Measurements from ENCODE around the gene CRYBA1. TPM values are rescaled to one million over a fixed set of nuclear protein-coding genes. Genes with fewer than 3 reads are reported as not detected.

CRYBA1 gene
- total RNA-seq, 4 donors from 2014 or later, result not detected

- no peak overlapping the region for H3K27ac ChIP-seq
- H3K4me1 ChIP-seq, result no peaks in the 10 kb centered on the region
- no peaks in the 10 kb centered on the region for H3K36me3 ChIP-seq
- in situ Hi-C loops (cut with MboI; ENCODE audit: low pct_ligation_motif_present in 1 of 4, low pct_unique_long_range_greater_than_20kb in 1 of 4, low sequenced_read_pairs in 3 of 4), result loop anchor here in 1 of 4 donors (25.0 kb wide), 1 partner anchor 235 kb away; the partner anchor contains the start of gene SEZ6
- H3K9me3 ChIP-seq, result no peaks in the 10 kb centered on the region
- TF ChIP-seq POLR2A (IDR thresholded peaks at IDR 0.05) (no peak), CTCF (IDR thresholded peaks at IDR 0.05) (no peak)
- no peak for DNase-seq
- no peak overlapping the region for H3K4me3 ChIP-seq
- WGBS, 2 donors (ENCODE audit: low coverage in 1 of 2), result 70 to 80% methylated on average over 2 of the region's 2 CpGs
- intact Hi-C loops (cut with DNase I; ENCODE audit: low total_unique reads), result no loop called here
- no peaks in the 10 kb centered on the region for H3K27me3 ChIP-seq
These were observed 560 bp downstream of the CRYBA1 start for GRCh38 chr17:29247219-29247618.

GRCh38 chr17:29248845-29249244 lies 2.2 kb downstream of the CRYBA1 start:
- Histone ChIP-seq H3K9me3 (no peaks in the 10 kb centered on the region), H3K4me3 (no peak overlapping the region), H3K4me1 (no peaks in the 10 kb centered on the region), H3K27me3 (no peaks in the 10 kb centered on the region), H3K36me3 (no peaks in the 10 kb centered on the region), H3K27ac (no peak overlapping the region)
- WGBS, 2 donors (ENCODE audit: low coverage in 1 of 2), result 87% methylated on average over 5 of the region's 5 CpGs; no CpG with 5 or more reads in 1 of the 2 donors
- no peak for DNase-seq
- intact Hi-C loops (cut with DNase I; ENCODE audit: low total_unique reads) (no loop called here), in situ Hi-C loops (cut with MboI; ENCODE audit: low pct_ligation_motif_present in 1 of 4, low pct_unique_long_range_greater_than_20kb in 1 of 4, low sequenced_read_pairs in 3 of 4) (loop anchor here in 1 of 4 donors (25.0 kb wide), 1 partner anchor 237 kb away; the partner anchor contains the start of gene SEZ6)
- no peak for TF ChIP-seq CTCF (IDR thresholded peaks at IDR 0.05)
- no peak for TF ChIP-seq EP300 (IDR thresholded peaks at IDR 0.05; ENCODE audit: low read depth)
- no peak for TF ChIP-seq POLR2A (IDR thresholded peaks at IDR 0.05)
- TF ChIP-seq POLR2AphosphoS5 (IDR thresholded peaks at IDR 0.05), result no peak

- H3K27me3 ChIP-seq, result no peaks in the 10 kb centered on the region
- intact Hi-C loops (cut with DNase I; ENCODE audit: low total_unique reads), result no loop called here
- no peak for TF ChIP-seq CTCF (IDR thresholded peaks at IDR 0.05)
- TF ChIP-seq EP300 (IDR thresholded peaks at IDR 0.05; ENCODE audit: low read depth), result no peak
- TF ChIP-seq POLR2AphosphoS5 (IDR thresholded peaks at IDR 0.05), result no peak
- no peak for TF ChIP-seq POLR2A (IDR thresholded peaks at IDR 0.05)
- no peak for DNase-seq
- in situ Hi-C loops (cut with MboI; ENCODE audit: low pct_ligation_motif_present in 1 of 4, low pct_unique_long_range_greater_than_20kb in 1 of 4, low sequenced_read_pairs in 3 of 4), result no loop called here
- H3K4me1 ChIP-seq, result peaks cover 0 to 6% (median 5%) of the 10 kb centered on the region in 4 donors
- H3K4me3 ChIP-seq, result no peak overlapping the region
- H3K9me3 ChIP-seq, result no peaks in the 10 kb centered on the region
- H3K27ac ChIP-seq, result no peak overlapping the region
- no peaks in the 10 kb centered on the region for H3K36me3 ChIP-seq
- 96 to 100% methylated on average over 1 of the region's 1 CpG for WGBS, 2 donors (ENCODE audit: low coverage in 1 of 2)
These were observed 4.0 kb downstream of the CRYBA1 start for GRCh38 chr17:29250666-29251065.

GRCh38 chr17:29251184-29251583 lies 4.5 kb downstream of the CRYBA1 start:
- H3K9me3 ChIP-seq, result no peaks in the 10 kb centered on the region

More at GRCh38 chr17:29251184-29251583, 4.5 kb downstream of the CRYBA1 start:
- intact Hi-C loops (cut with DNase I; ENCODE audit: low total_unique reads), result no loop called here
- H3K27ac ChIP-seq, result no peak overlapping the region
- peaks cover 0 to 11% (median 10%) of the 10 kb centered on the region in 4 donors for H3K4me1 ChIP-seq
- in situ Hi-C loops (cut with MboI; ENCODE audit: low pct_ligation_motif_present in 1 of 4, low pct_unique_long_range_greater_than_20kb in 1 of 4, low sequenced_read_pairs in 3 of 4), result no loop called here
- TF ChIP-seq EP300 (IDR thresholded peaks at IDR 0.05; ENCODE audit: low read depth) (no peak), POLR2A (IDR thresholded peaks at IDR 0.05) (no peak), POLR2AphosphoS5 (IDR thresholded peaks at IDR 0.05) (no peak), CTCF (IDR thresholded peaks at IDR 0.05) (no peak)
- 64 to 66% methylated on average over 2 of the region's 2 CpGs for WGBS, 2 donors (ENCODE audit: low coverage in 1 of 2)
- H3K36me3 ChIP-seq, result no peaks in the 10 kb centered on the region
- no peaks in the 10 kb centered on the region for H3K27me3 ChIP-seq
- no peak overlapping the region for H3K4me3 ChIP-seq
- no peak for DNase-seq
